Astrocyte (in vitro differentiated cells and primary cell): ENCODE results near the gene TFE3.

Experiments
- CTCF ChIP-seq: IDR thresholded peaks from 2 replicates; pipeline ENCODE4 v1.5.1; 2011; ENCODE audit warnings: low read depth, mild to moderate bottlenecking, inconsistent platforms, low read length, moderate library complexity; ENCODE audit not compliant: insufficient read depth
- EZH2 ChIP-seq: IDR thresholded peaks from 2 replicates; pipeline ENCODE4 v1.6.1; 2012; ENCODE audit warnings: mild to moderate bottlenecking, low read length, inconsistent platforms; ENCODE audit not compliant: insufficient read depth

- TF ChIP-seq CTCF (no peak), EZH2 (no peak)
These were observed 36.6 kb upstream of the TFE3 start, which contains the start of gene WDR45 for GRCh38 chrX:49079489-49080428.
